HCT116 (cell line): ENCODE results near the gene WFDC5. TPM values are rescaled to one million over a fixed set of nuclear protein-coding genes. Genes with fewer than 3 reads are reported as not detected.

Experiments used
- ATAC-seq: fragments of 200-7000 bp; cut with Tn5 transposase; 2 replicates; pipeline ENCODE4 v1.9.1; 2020; ENCODE audit warnings: mild to moderate bottlenecking, moderate library complexity
- BruUV-seq: library from RNA; stranded (reverse); fragments of 400-500 nt; replicated peaks from 2 replicates; lab custom pipeline; 2021; lab: Mats Ljungman, UMichigan
- CTCF ChIA-PET: fragments of 300-600 bp; sonication (Branson Sonifier 250); formaldehyde crosslinking; loops from one replicate; lab custom pipeline; 2021; ENCODE audit warnings: antibody characterized with exemption; lab: Charles Lee
- POLR2A ChIA-PET: fragments of 300-600, 350-600 bp; sonication (Branson Sonifier 250); formaldehyde crosslinking; loops from one replicate; lab custom pipeline; 2021; ENCODE audit warnings: antibody characterized with exemption; lab: Charles Lee
- RAD21 ChIA-PET, 2 experiments: fragments of 300-600 bp; sonication (Branson Sonifier 250); formaldehyde crosslinking; loops; one replicate each; lab custom pipeline; 2023; ENCODE audit warnings: low total read pairs in 2 of 2; ENCODE audit not compliant: uncharacterized antibody in 2 of 2, unreplicated experiment in 2 of 2, low non-redundant PET in 1 of 2; lab: Charles Lee
- DNase-seq: peaks from one replicate; pipeline ENCODE4 v3.0.0-alpha.2; 2010; ENCODE audit warnings: low read depth, low spot score
- H2AFZ ChIP-seq: fragments of 200-600 bp; shearing (Covaris generic), sonication (generic); 2 replicates; pipeline ENCODE4 v1.6.1; 2017; ENCODE audit warnings: low read depth, mixed run types, mixed read lengths, antibody characterized with exemption, low read length; ENCODE audit not compliant: poor library complexity, severe bottlenecking
- H3K27ac ChIP-seq: 2 replicates; pipeline ENCODE4 v1.5.1; 2012; ENCODE audit warnings: low read depth, low read length
- H3K27me3 ChIP-seq: fragments of 200-600 bp; sonication (generic); 2 replicates; pipeline ENCODE4 v1.6.1; 2016; ENCODE audit warnings: mixed run types, low read length, mixed read lengths; ENCODE audit not compliant: insufficient read depth
- H3K36me3 ChIP-seq, 2 experiments: fragments of 200-500 bp in 1 of 2; fragments of 200-600 bp in 1 of 2; sonication (Bioruptor generic) in 1 of 2; sonication (generic) in 1 of 2; 2 replicates each; pipeline versions ENCODE4 v1.5.1 to v1.6.1; 2014 to 2016; ENCODE audit warnings: low read length in 2 of 2, inconsistent platforms in 1 of 2, mixed read lengths in 1 of 2, mixed run types in 1 of 2; ENCODE audit not compliant: insufficient read depth in 2 of 2, control insufficient read depth in 1 of 2
- H3K4me1 ChIP-seq, 2 experiments: fragments of 200-600 bp in 1 of 2; sonication (generic) in 1 of 2; 2 replicates each; pipeline versions ENCODE4 v1.5.1 to v1.6.1; 2012 to 2017; ENCODE audit warnings: low read length in 2 of 2, inconsistent platforms in 1 of 2, mild to moderate bottlenecking in 1 of 2, mixed read lengths in 1 of 2, mixed run types in 1 of 2, moderate library complexity in 1 of 2; ENCODE audit not compliant: insufficient read depth in 2 of 2, control insufficient read depth in 1 of 2
- H3K4me2 ChIP-seq: fragments of 200-600 bp; sonication (generic); 2 replicates; pipeline ENCODE4 v1.6.1; 2017; ENCODE audit warnings: mixed run types, low read length, mixed read lengths
- H3K4me3 ChIP-seq, 2 experiments: fragments of 200-600 bp in 1 of 2; sonication (generic) in 1 of 2; replicated peaks in 1 of 2; 2 replicates each; pipeline ENCODE4 v1.5.1; 2011 to 2016; ENCODE audit warnings: low read length in 2 of 2, control low read depth in 1 of 2, low read depth in 1 of 2, mild to moderate bottlenecking in 1 of 2, mixed read lengths in 1 of 2, mixed run types in 1 of 2
- H3K79me2 ChIP-seq: fragments of 200-600 bp; sonication (generic); 2 replicates; pipeline ENCODE4 v1.6.1; 2017; ENCODE audit warnings: mild to moderate bottlenecking, mixed run types, low read length, moderate library complexity, mixed read lengths; ENCODE audit not compliant: insufficient read depth
- H3K9ac ChIP-seq: fragments of 200-600 bp; sonication (generic); 2 replicates; pipeline ENCODE4 v1.6.1; 2016; ENCODE audit warnings: low read length, mixed read lengths
- H3K9me2 ChIP-seq: fragments of 200-600 bp; sonication (generic), shearing (Covaris generic); 2 replicates; pipeline ENCODE4 v1.6.1; 2017; ENCODE audit warnings: mixed run types, mild to moderate bottlenecking, moderate library complexity; ENCODE audit not compliant: insufficient read depth
- H3K9me3 ChIP-seq, 2 experiments: fragments of 200-500 bp in 1 of 2; fragments of 200-600 bp in 1 of 2; sonication (Bioruptor generic) in 1 of 2; sonication (generic) in 1 of 2; 2 replicates each; pipeline ENCODE4 v1.6.1; 2014 to 2017; ENCODE audit warnings: low read length in 2 of 2, mixed read lengths in 2 of 2, inconsistent platforms in 1 of 2, low read depth in 1 of 2, mild to moderate bottlenecking in 1 of 2, mixed run types in 1 of 2, moderate library complexity in 1 of 2; ENCODE audit not compliant: control insufficient read depth in 1 of 2, insufficient read depth in 1 of 2
- H4K20me1 ChIP-seq: fragments of 200-600 bp; sonication (generic), shearing (Covaris generic); 2 replicates; pipeline ENCODE4 v1.6.1; 2017; ENCODE audit warnings: mixed run types, mild to moderate bottlenecking, moderate library complexity; ENCODE audit not compliant: insufficient read depth
- EGR1 ChIP-seq: IDR thresholded peaks from 2 replicates; pipeline ENCODE4 v1.6.1; 2012; ENCODE audit warnings: low read depth
- EZH2 ChIP-seq: fragments of 200-600 bp; sonication (generic); IDR thresholded peaks from 2 replicates; pipeline ENCODE4 v1.6.1; 2017; ENCODE audit warnings: antibody characterized with exemption, mixed run types
- FOSL1 ChIP-seq: IDR thresholded peaks from 2 replicates; pipeline ENCODE4 v1.6.1; 2012; ENCODE audit warnings: low read depth
- JUND ChIP-seq: IDR thresholded peaks from 2 replicates; pipeline ENCODE4 v1.6.1; 2012
- SP1 ChIP-seq: IDR thresholded peaks from 2 replicates; pipeline ENCODE4 v1.6.1; 2012; ENCODE audit warnings: low read depth
- YY1 ChIP-seq: IDR thresholded peaks from 2 replicates; pipeline ENCODE4 v1.6.1; 2011; ENCODE audit warnings: low read length, low read depth, moderate library complexity, mild to moderate bottlenecking; ENCODE audit not compliant: insufficient replicate concordance; ENCODE audit errors: extremely low read depth
- ZFX ChIP-seq: fragments of 450-650 bp; IDR thresholded peaks from 2 replicates; pipeline ENCODE4 v1.6.1; 2017
- ZNF274 ChIP-seq: fragments of 200-500 bp; sonication (Bioruptor generic); IDR thresholded peaks from 2 replicates; pipeline ENCODE4 v1.6.1; 2014; ENCODE audit warnings: mild to moderate bottlenecking, low read depth, low read length, inconsistent platforms
- intact Hi-C: fragments of 100-400 bp; cut with micrococcal nuclease; formaldehyde crosslinking; loops from 2 replicates; pipeline ENCODE4 v1.10.0; 2022
- total RNA-seq: library from RNA; stranded (reverse); gene quantifications from one replicate; pipeline ENCODE4 v1.2.1, GENCODE V29; 2021; ENCODE audit not compliant: unreplicated experiment
- TF ChIP-seq, protein P1 (sequence below): IDR thresholded peaks from 2 replicates; pipeline ENCODE4 v1.6.1; 2012
- TF ChIP-seq, protein P2 (sequence below): IDR thresholded peaks from 2 replicates; pipeline ENCODE4 v1.6.1; 2011; ENCODE audit warnings: mild to moderate bottlenecking, low read length, moderate library complexity; ENCODE audit not compliant: insufficient replicate concordance; ENCODE audit errors: extremely low read depth
- TF ChIP-seq, protein P3 (sequence below): IDR thresholded peaks from 2 replicates; pipeline ENCODE4 v1.6.1; 2012; ENCODE audit warnings: low read depth
- TF ChIP-seq, protein P4 (sequence below), 3 experiments: fragments of 200-600 bp in 1 of 3; sonication (generic) in 1 of 3; IDR thresholded peaks in 2 of 3; conservative IDR thresholded peaks in 1 of 3; 2 replicates each; pipeline ENCODE4 v1.5.1; 2012 to 2017; ENCODE audit warnings: low read depth in 2 of 3, low read length in 2 of 3, antibody characterized with exemption in 1 of 3, borderline replicate concordance in 1 of 3, control low read depth in 1 of 3, mild to moderate bottlenecking in 1 of 3, mixed read lengths in 1 of 3, mixed run types in 1 of 3, moderate library complexity in 1 of 3; ENCODE audit not compliant: insufficient read depth in 1 of 3
- TF ChIP-seq, protein P5 (sequence below): IDR thresholded peaks from 2 replicates; pipeline ENCODE4 v1.6.1; 2012

The WFDC5 gene
- total RNA-seq, 1 experiment from 2014 or later = not detected

DNA sequence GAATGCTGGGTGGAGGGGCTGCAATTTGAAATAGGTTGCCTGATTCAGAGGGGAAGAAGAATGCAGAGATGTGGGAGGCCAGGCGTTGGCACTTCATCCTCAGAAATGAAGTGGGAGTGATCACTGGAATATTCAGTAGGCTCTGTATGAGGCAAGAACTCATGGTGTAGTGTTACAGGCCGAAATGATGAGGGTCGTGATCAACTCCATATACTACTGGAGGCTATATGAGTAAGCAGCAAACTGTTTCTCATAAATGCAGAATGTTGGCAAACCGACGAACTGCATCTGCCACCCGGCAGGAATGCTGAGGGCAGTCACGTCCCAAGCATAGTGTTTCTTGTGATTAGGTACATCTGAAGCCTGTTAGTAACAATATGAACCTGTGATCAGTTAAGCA lies 26.7 kb downstream of the WFDC5 start:
- DNase-seq = no peak
- intact Hi-C loops = no loop called here

DNA sequence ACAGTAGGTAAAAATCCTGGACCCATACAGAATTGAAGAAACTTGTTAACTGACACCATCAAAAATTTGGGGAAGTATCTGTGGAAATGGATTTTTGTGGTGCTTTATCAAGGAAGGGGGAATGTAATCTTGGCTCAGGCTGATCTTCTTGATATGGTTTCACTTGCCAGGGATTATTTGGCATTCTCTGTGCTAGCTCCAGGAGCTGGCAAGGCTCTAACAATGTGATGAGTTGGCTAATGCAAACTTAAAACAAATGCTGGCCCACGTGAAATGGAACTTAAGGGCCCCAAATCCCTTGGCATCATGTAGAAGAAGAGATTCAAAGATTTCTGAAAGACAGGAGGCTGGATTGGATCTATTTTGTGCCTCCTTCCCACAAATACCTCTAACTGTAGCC lies 27.2 kb downstream of the WFDC5 start:
- POLR2A ChIA-PET = no interaction called here
- intact Hi-C loops = no loop called here
- Histone ChIP-seq H3K4me2 (no peak overlapping the region), H4K20me1 (no peaks in the 10 kb centered on the region), H3K9ac (no peak overlapping the region), H3K9me2 (no peaks in the 10 kb centered on the region), H3K4me3 (no peak overlapping the region), H3K27me3 (no peaks in the 10 kb centered on the region), H3K79me2 (no peaks in the 10 kb centered on the region), H3K9me3 (no peaks in the 10 kb centered on the region), H2AFZ (no peak overlapping the region), H3K4me1 (no peaks in the 10 kb centered on the region), H3K36me3 (peaks cover 0 to under 1% of the 10 kb centered on the region in 2 experiments; a peak in 1 of 4 replicates), H3K27ac (no peak overlapping the region)
- no peak for ATAC-seq
- TF ChIP-seq, protein P1, sequence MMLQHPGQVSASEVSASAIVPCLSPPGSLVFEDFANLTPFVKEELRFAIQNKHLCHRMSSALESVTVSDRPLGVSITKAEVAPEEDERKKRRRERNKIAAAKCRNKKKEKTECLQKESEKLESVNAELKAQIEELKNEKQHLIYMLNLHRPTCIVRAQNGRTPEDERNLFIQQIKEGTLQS = no peak
- no peak for TF ChIP-seq FOSL1
- TF ChIP-seq, protein P2, sequence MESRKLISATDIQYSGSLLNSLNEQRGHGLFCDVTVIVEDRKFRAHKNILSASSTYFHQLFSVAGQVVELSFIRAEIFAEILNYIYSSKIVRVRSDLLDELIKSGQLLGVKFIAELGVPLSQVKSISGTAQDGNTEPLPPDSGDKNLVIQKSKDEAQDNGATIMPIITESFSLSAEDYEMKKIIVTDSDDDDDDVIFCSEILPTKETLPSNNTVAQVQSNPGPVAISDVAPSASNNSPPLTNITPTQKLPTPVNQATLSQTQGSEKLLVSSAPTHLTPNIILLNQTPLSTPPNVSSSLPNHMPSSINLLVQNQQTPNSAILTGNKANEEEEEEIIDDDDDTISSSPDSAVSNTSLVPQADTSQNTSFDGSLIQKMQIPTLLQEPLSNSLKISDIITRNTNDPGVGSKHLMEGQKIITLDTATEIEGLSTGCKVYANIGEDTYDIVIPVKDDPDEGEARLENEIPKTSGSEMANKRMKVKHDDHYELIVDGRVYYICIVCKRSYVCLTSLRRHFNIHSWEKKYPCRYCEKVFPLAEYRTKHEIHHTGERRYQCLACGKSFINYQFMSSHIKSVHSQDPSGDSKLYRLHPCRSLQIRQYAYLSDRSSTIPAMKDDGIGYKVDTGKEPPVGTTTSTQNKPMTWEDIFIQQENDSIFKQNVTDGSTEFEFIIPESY = no peak
- TF ChIP-seq, protein P3, sequence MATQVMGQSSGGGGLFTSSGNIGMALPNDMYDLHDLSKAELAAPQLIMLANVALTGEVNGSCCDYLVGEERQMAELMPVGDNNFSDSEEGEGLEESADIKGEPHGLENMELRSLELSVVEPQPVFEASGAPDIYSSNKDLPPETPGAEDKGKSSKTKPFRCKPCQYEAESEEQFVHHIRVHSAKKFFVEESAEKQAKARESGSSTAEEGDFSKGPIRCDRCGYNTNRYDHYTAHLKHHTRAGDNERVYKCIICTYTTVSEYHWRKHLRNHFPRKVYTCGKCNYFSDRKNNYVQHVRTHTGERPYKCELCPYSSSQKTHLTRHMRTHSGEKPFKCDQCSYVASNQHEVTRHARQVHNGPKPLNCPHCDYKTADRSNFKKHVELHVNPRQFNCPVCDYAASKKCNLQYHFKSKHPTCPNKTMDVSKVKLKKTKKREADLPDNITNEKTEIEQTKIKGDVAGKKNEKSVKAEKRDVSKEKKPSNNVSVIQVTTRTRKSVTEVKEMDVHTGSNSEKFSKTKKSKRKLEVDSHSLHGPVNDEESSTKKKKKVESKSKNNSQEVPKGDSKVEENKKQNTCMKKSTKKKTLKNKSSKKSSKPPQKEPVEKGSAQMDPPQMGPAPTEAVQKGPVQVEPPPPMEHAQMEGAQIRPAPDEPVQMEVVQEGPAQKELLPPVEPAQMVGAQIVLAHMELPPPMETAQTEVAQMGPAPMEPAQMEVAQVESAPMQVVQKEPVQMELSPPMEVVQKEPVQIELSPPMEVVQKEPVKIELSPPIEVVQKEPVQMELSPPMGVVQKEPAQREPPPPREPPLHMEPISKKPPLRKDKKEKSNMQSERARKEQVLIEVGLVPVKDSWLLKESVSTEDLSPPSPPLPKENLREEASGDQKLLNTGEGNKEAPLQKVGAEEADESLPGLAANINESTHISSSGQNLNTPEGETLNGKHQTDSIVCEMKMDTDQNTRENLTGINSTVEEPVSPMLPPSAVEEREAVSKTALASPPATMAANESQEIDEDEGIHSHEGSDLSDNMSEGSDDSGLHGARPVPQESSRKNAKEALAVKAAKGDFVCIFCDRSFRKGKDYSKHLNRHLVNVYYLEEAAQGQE = no peak
- no peak for TF ChIP-seq EGR1
- TF ChIP-seq SP1 = no peak
- TF ChIP-seq ZFX = no peak
- TF ChIP-seq, protein P4, sequence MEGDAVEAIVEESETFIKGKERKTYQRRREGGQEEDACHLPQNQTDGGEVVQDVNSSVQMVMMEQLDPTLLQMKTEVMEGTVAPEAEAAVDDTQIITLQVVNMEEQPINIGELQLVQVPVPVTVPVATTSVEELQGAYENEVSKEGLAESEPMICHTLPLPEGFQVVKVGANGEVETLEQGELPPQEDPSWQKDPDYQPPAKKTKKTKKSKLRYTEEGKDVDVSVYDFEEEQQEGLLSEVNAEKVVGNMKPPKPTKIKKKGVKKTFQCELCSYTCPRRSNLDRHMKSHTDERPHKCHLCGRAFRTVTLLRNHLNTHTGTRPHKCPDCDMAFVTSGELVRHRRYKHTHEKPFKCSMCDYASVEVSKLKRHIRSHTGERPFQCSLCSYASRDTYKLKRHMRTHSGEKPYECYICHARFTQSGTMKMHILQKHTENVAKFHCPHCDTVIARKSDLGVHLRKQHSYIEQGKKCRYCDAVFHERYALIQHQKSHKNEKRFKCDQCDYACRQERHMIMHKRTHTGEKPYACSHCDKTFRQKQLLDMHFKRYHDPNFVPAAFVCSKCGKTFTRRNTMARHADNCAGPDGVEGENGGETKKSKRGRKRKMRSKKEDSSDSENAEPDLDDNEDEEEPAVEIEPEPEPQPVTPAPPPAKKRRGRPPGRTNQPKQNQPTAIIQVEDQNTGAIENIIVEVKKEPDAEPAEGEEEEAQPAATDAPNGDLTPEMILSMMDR (IDR thresholded peaks at IDR 0.05 in 2 of 3, conservative IDR thresholded peaks at IDR 0.05 in 1 of 3; ENCODE audit: borderline replicate concordance in 1 of 3, insufficient read depth in 1 of 3, low read depth in 2 of 3, low read length in 2 of 3) = no peak
- RAD21 ChIA-PET = no interaction called here
- CTCF ChIA-PET = no interaction called here
- no peak for DNase-seq
- no TSS peak for BruUV-seq

More for the DNA sequence above, 26.7 kb downstream of the WFDC5 start:
- no TSS peak for BruUV-seq
- H3K79me2 ChIP-seq = no peaks in the 10 kb centered on the region
- ChIA-PET CTCF (no interaction called here), POLR2A (no interaction called here), RAD21 (no interaction called here)
- H4K20me1 ChIP-seq = no peaks in the 10 kb centered on the region
- H3K4me3 ChIP-seq = no peak overlapping the region
- H3K27me3 ChIP-seq = no peaks in the 10 kb centered on the region
- no peaks in the 10 kb centered on the region for H3K4me1 ChIP-seq
- H3K27ac ChIP-seq = no peak overlapping the region
- H2AFZ ChIP-seq = no peak overlapping the region
- H3K9ac ChIP-seq = no peak overlapping the region
- no peak for ATAC-seq
- no peaks in the 10 kb centered on the region for H3K36me3 ChIP-seq
- H3K4me2 ChIP-seq = no peak overlapping the region
- H3K9me3 ChIP-seq = no peaks in the 10 kb centered on the region
- TF ChIP-seq JUND (no peak), YY1 (no peak), ZNF274 (no peak), EZH2 (no peak)
- TF ChIP-seq, protein P5, sequence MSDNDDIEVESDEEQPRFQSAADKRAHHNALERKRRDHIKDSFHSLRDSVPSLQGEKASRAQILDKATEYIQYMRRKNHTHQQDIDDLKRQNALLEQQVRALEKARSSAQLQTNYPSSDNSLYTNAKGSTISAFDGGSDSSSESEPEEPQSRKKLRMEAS = no peak
- H3K9me2 ChIP-seq = no peaks in the 10 kb centered on the region
